HG03432 (cell line): ENCODE measurements around the gene WFIKKN2.
"Not testable (repeated sequence)": the region's sequence is repeated elsewhere in the genome, so short reads cannot be mapped to it uniquely, and the experiment has no call there.

Experiments used
- ATAC-seq: cut with Tn5 transposase; IDR thresholded peaks from one replicate; pipeline ENCODE4 v1.9.1; 2021; ENCODE audit warnings: mild to moderate bottlenecking, moderate library complexity; ENCODE audit not compliant: unreplicated experiment

Gene WFIKKN2

DNA sequence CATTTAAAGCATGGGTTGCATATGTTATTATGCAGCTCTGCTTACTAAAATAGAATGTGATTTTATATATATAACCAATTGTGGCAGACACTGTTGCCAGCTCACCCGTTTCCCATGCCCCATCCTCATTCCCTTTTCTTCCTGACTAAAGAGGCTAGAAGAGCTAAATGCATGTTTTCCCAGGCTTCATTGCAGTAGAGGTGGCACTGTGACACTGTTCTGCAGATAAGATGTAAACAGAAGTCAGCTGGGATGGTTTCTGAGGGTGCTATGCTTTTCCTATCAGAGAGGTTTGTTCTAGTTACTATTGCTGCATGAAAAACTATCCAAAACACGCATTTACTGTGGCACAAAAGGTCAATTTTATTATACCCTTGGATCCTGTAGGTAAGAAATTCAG lies 36.5 kb downstream of the WFIKKN2 start:
- no peak for ATAC-seq

DNA sequence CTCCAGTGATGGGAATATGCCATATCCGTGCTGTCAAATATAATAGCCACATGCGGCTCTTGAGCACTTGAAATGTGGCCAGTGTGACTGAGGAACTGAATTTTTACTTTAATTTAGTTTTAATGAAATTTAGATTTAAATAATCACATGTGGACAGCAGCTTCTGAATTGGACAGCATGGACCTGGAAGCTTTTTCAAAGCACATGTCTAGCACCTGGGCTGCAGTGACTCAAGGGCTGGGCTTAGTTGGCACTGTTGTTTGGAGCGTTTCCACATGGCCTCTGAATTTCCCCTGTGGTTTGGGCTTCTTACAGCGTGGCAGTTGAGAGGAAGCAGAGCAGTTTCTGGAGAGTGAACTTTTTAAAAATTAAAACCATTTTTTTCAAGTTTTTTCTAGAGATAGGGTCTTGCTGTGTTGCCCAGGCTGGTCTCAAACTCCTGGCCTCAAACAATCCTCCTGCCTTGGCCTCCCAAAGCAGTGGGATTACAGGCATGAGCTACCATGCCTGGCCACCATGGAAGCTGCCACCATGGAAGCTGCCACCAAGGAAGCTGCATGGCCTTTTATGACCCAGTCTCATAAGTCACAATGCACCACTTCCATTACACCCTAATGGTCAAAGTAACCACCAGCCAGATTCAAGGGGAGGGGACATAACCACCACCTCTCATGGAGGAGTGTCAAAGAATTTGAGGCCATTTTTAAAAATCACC lies 37.5 kb downstream of the WFIKKN2 start:
- ATAC-seq, result no peak

DNA sequence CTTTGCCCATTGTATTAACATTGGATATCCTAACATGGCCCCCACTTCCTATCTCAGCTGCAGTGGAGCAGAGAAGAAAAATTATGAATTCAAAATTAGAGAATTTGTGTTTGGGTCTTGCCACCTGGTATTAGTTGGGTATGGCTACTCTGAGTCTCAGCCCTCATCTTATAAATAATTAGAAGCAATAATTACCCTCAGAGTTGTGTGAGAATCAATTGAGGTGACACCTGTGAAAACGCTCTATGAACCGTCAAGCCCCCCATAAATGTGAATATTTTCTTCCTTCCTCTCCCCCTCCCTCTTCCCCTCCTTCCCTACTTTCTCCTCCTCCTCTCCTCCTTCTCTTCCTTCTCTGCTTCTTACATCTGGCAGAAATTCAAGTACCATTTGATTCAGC lies 39.7 kb downstream of the WFIKKN2 start:
- no peak for ATAC-seq

DNA sequence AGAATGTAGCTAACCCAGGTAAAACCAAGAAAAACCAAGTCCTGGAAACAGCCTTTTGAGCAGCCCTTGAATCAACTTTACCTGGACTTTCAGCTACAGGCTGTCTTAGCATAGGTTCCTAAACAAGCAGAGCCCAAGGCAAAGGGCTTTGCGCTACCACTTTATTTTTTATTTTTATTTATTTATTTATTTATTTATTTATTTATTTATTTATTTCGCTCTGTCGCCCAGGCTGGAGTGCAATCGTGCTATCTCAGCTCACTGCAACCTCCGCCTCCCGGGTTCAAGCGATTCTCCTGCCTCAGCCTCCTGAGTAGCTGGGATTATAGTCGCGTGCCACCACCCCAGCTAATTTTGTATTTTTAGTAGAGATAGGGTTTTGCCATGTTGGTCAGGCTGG lies 41.7 kb downstream of the WFIKKN2 start:
- not testable (repeated sequence) for ATAC-seq

DNA sequence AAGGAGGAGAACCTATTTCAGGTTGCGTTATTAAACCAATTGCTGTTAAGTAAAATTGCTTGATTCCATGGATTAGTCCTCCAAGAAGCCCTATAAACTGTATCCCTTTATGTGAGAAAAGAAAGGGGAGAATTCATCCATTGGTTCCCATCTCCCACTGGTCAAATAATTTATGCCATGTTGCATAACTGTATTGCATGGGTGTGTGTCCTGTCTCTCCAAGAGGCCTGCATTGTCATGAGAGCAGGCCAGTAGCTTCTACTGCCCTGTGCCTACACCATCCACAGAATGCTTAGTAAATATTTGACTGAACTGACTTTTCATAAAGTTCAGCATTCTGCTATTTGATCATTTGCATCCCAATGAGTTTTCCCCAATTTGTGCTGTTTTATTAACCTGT lies 42.5 kb downstream of the WFIKKN2 start:
- ATAC-seq, result no peak

DNA sequence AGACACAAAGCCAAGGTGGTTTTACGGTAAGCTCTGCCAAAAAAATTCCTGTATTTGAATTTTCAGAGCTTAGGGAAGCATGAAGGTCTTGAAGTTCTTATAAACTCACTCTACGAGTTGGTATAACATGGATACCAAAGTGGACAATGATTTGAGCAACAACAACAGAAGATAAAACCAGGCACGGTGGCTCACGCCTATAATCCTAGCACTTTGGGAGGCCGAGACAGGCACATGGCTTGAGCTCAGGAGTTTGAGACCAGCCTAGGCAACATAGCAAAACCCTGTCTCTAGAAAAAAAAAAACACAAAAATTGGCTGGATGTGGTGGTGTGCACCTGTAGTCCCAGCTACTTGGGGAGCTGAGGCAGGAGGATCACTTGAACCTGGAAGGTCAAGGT lies 43.7 kb downstream of the WFIKKN2 start:
- ATAC-seq, result no peak

DNA sequence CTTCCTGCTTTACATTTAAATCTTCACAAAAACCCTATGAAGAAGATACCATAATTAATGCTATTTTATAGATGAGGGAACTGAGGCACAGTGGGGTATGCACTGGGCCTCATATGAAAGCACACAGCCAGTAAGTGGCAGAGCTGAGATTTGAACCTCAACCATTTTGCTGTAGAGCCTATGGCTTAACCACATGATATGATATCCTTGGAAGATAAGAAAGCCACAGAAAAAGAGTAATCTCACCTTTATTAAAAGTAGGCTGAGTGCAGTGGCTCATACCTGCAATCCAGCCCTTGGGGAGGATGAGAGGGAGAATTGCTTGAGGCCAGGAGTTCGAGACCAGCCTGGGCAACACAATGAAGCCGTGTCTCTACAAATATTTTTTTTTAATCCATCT lies 45.8 kb downstream of the WFIKKN2 start:
- no peak for ATAC-seq

DNA sequence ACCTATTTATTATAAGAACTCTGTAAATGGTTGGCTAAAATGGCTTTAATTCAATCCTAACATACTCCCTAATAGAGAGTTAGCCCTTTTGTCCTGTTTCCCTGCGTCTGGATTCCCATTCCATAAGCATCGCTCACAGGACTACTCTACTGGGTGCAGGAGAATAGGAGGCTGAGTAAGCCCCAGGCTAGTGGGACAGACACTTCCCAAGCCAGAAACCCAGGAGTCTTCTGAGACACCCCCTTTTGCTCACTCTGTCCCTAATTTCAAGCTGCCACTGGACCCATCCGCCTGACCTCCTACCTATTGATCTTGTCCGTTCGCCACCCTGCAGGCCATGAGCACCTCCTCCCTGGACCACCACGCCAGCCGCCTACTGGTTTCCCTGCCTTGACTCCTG lies 47.5 kb downstream of the WFIKKN2 start:
- ATAC-seq, result no peak

DNA sequence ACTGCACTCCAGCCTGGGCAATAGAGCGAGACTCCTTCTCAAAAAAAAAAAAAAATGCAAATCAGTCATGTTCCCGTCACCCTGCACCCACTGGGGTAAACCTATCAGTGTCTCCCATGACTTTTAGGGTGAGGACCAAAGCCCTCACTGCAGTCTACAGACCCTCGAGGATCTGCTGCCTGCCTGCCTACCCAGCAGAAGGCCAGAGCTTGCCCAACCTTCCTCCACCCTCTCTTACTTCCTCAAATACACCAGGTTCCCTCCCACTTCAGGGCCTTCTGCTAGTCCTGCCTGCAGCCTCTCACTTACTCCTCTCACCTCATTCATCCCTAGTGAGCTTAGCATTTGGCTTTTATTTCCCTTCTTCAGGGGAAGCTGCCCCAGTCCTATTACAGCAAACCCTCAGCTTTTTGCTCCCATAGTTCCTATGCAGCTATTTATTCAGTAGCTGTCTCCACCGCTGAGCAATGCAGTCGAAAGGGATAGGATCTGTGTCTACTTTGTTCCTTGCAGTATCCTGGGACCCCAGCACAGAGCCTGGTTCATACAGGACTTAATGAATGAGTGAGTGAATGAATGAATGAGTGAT lies 48.6 kb downstream of the WFIKKN2 start:
- ATAC-seq, result no peak

DNA sequence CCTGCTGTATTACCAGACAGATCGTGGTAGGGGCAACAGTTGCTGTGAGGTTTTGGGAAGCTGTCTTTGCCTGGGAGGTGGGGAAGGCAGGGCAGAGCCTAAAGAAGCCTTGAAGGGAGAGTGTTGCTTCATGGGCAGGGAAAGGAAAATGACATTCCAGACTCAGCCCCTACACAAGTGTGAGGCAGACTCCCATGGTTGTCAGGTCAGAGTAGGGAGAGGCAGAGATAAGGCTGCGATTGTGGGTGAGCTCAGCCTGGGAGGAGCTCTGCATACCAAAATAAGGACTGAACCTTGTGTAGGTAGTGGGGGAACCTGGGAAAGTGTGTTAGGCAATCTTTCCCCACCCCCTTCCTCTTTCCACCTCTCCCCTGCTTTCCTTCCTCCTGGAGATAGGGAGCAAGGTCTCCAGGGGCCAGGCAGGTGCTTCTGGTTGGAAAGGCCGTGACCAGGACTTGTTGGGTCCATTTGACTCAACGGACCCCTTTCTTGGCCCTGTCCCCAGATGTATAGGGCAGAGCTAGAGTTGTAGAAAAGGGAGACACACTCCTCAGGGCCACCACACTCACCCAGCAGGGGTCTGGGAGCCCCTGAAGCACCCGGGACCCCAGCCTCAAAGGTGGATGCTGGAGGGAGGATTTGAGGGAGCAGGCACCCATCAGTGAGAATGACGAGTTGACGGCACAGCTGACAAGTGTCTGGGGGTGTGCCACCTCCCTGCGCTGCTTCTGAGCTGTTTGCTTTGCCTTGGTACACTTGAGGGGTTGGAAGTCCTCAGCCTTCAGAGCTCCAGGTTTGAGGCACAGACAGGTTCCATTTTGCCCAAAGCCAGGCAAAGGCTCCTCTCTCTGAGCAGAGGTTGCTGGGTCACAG lies 49.3 kb downstream of the WFIKKN2 start:
- no peak for ATAC-seq

DNA sequence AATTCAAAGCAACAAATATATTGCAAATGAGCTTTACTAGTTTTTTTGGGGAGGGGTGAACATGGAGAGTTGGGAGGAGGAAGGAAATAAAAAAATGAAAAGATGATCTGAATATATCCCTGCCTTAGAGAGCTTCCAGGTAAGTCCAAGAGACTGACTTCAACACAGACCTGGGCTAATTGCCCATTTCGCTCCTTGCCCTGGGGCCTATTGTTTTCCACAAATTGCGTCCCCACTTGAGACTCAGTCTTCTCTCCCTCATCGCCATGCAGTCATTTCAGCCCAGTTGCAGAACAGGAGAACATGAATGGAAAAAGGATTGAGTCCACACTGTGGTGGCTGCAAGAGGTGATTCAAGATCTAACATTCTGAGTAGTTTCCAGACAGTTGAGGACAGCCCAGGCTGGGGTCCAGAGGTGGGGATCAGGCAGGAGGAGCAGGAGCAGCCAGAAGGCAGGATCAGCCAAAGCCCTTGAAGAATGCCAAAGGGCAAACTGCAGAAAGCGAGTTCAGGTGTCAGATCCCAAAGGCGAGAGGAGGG lies 52.4 kb downstream of the WFIKKN2 start:
- no peak for ATAC-seq

DNA sequence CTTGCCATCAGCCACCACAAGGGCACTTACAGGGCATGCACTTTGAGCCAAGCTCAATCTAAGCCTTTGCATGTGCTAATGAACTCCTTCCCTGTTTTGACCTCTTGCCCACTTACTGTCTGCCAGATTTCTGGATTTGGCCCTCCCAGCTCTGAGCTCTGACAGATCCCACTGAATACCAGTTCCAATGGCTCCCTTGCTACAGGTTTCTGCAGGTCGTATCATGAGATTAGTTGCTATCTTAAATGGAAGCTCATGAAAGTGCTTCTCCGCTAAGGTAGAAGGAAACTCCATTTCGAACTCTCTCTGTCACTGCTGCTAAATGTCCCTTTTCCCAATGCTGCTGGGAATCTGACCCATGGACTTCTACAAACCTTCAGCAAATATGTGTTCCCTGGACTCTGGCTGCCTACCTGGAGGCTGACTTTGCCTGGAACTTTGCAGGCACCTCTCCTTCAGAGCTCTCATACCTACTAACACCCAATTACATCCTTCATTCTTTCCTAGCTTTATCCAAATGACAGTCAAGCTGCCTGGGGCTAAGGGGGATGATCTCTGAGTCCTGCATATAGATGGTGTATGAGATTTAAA lies 54.2 kb downstream of the WFIKKN2 start:
- no peak for ATAC-seq

DNA sequence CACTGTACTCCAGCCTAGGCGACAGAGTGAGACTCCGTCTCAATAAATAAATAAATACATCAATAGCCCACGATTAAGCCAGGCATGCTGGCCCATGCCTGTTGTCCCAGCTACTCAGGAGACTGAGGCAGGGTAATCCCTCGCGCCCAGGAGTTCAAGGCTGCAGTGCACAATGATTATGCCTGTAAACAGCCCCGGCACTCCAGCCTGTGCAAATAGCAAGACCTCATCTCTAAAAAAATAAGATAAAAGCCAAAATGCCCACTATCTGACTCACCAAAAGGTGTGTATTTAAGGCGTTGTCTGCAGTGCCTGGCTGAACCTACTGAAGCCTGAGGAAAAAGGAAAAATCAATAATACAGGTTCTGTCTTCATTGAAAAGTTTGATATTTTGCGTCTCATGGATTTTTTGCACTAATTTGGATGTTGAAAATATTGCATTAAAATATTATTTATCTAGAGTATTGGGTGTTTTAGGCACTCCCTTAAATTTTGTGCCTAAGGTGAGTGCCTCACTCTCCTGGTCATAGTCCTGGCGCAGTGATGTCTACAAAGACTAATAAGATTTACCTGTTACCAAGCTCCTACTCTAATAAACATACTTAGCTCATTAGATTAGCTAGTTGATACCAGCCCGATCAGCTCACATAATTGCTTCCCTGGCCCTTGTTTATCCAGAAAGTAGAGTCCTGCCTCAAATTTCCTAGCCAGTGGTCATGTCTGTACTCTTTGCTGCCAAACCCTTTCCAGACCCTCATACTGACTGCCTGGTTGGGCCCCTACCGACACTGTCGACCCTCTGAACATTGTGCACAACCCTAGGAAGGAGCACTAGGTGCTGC lies 55.5 kb downstream of the WFIKKN2 start:
- no peak for ATAC-seq

DNA sequence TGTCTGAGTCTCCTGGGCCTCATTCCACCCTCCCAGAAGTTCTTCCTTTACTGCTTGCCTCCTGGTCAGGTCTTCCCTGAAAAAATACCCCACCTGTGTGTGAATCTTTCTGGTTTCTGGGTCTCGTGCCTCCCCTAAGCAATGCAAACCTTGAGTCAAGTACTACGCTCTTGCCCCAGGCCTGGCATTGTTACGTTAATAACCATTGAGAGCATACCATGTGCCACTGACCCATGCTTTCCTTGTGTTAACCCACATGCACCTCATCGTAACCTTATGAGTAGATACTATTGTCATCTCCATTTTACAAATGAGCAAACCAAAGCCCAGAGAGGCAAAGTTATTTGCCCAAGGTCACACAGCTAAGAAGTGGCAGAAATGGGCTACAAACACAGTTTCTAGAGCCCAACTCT lies 56.2 kb downstream of the WFIKKN2 start:
- no peak for ATAC-seq
